ENCODE results near the gene MDH1.
"Not testable (repeated sequence)": the region's sequence is repeated elsewhere in the genome, so short reads cannot be mapped to it uniquely, and the experiment has no call there.

MDH1 gene

DNA sequence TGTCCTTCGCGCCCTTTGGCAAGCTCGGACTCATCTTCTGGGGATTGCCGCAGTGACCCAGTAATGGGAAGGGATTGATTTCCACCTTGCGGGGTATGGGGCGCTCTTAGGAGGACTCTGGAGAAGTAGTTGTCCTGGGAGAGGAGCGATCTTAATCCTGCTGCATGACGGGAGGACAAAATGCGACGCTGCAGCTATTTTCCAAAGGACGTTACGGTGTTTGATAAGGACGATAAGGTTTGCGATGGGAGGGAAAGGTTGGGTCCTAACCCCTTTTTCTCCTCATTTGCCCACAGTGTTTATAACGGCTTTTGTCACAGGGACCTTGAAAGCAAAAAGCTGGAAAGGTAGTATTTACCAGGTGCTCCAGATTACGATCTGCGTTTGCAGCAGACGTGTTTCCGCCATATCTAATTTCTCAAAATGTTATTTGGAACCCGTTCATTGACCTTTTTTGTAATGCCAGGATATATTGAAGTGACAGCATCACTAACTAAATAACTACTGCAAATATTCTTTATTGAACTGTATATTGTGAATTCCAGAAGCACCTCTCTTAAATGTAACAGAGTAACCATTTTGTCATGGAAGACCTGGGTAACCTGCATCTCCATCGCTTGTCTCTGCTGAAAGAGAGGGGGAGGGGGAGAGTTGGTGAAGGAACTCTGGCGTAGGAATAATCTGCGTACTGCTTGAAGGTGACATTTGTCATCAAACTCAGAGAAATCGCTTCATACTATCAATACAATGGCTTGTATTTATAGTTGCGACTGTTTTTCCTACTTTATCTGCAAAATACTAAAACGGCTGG is 590 bp downstream of the MDH1 start:
- DNase-seq (ENCODE audit: low read depth, low spot score) = no peak

- DNase-seq (ENCODE audit: low read depth, low spot score) = no peak
Observed at GRCh38 chr2:63590626-63591408, 2.1 kb downstream of the MDH1 start.

DNA sequence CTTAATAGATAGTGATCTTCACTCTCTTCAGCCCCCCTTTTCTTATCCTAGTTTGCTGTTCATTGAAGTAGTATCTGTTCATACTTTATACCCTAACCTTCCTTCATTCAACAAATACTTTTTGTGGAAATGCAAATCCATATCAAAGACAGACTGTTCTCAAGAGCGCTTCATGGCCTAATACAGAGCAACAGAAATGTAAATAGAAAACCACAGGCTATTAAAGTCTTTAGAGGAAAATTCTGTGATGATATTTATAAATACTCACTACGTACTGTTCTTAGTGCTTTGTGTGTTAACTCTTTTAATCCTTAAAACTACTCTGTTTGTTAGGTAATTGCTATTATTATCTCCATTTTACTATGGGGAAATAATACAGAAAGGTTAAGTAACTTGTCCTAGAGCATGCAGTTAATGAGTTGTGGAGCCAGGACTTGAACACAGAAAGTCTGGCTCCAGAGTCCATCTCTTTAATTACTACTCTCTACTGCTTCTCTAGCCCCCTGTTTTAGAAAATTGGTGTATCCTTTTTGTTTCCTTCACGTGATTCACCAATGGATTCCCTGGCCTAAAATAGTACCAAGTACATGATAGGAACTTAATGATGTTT is 2.9 kb downstream of the MDH1 start:
- no peak for DNase-seq (ENCODE audit: low read depth, low spot score)

GRCh38 chr2:63594660-63595059 is 5.9 kb downstream of the MDH1 start:
- no peak for DNase-seq (ENCODE audit: low read depth, low spot score)

GRCh38 chr2:63596401-63596883 is 7.7 kb downstream of the MDH1 start:
- no peak for DNase-seq (ENCODE audit: low read depth, low spot score)

DNA sequence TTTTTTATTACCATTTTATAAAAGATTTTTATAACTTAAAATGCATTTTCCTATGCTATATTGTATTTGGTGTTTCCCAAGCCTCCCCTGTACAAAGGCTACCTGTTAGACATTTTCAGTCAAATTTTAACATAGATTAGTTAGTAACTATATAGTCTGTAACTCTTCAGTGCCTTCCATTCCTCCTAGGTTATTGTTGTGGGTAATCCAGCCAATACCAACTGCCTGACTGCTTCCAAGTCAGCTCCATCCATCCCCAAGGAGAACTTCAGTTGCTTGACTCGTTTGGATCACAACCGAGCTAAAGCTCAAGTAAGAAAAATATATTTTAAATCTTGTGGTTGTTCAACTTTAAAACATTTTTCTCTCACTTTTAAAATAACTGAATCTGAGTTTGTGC is 10.2 kb downstream of the MDH1 start:
- no peak for DNase-seq (ENCODE audit: low read depth, low spot score)

- no peak for DNase-seq (ENCODE audit: low read depth, low spot score)
Observed at GRCh38 chr2:63600881-63601460, 12.2 kb downstream of the MDH1 start.

DNA sequence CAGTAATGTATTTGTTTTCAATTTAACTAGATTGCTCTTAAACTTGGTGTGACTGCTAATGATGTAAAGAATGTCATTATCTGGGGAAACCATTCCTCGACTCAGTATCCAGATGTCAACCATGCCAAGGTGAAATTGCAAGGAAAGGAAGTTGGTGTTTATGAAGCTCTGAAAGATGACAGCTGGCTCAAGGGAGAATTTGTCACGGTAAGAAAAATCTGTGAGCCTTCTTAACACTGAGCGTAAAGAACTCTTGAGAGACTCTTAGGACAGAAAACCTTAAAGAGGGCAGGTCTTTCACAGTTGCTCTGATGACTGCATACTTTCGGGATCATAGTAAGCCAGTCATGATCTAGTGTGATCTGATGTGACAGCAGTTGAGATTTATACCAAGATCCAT is 15.9 kb downstream of the MDH1 start:
- DNase-seq (ENCODE audit: low read depth, low spot score) = no peak

- DNase-seq (ENCODE audit: low read depth, low spot score) = not testable (repeated sequence)
Observed at GRCh38 chr2:63608865-63609264, 20.1 kb downstream of the MDH1 start.

- no peak for DNase-seq (ENCODE audit: low read depth, low spot score)
Observed at GRCh38 chr2:63610525-63610924, 21.8 kb downstream of the MDH1 start.

DNA sequence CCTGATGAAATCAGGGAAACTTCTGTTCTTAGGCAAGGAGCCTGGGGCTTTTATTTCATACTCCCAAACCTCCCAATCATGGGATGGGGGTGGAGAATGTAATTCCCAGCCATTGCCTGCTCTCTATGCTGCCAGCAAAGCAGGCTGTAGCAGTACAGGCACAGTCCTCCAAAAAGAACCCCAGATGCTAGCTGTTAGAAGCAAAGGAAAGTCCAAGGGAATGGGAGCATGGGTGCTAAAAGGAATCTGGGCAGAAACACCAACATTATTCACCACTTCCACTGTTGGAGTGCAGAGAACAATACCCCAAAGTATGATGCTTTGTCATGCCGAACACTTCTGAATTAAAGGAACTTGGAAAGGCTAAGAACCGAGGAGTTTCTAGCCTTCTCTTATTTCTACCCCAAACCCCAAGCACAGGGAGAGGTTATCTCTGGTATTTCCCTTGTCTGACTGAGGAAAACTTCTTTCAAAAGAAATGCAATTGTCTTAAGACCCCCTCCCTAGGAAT is 24.7 kb downstream of the MDH1 start:
- DNase-seq (ENCODE audit: low read depth, low spot score) = no peak

DNA sequence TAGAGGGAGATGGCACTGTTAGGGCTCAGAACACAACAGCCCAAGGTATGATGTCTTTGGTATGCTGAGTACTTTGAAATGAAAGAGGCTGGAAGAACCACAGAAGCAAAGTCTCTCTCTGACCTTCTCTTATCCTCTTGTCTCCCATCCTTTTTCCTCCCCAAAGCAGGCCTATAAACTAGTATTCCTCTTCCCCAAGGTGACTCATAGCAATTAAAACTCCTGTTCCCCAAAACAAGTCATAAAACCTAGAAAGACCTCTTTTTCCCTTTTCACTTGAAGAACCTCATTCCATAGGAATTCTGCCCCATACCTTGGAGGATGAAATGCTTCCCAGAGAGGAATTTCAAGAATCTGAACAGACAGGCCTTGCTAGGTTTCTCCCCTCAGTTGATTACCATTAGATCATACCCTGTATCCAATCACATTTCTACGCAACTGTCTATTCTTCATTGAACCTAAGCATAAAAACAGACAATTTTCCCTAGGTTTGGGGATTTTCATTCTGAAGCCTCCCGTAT is 25.7 kb downstream of the MDH1 start:
- DNase-seq (ENCODE audit: low read depth, low spot score) = peak; percentile 90

- DNase-seq (ENCODE audit: low read depth, low spot score) = peak; percentile 90
Observed at GRCh38 chr2:63614983-63615945, 26.5 kb downstream of the MDH1 start.

DNA sequence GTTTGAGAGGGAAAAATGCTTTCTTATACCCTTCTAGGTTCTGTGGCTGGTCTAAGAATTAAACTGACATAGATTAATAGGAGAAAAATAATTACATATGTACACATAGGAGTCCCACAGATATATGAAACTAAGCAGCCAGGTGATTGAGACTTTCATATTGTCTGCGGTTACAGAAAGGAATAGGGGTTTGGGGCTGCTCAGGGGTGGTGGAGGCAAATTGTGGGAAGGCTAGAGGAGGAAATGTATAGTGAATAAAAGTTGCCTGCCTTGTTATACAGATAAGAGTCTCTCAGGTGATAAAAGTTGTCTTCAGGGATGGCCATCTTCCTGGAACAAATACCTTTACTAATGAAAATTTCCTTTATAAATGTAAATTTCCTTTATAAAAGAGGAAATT is 28.6 kb downstream of the MDH1 start:
- no peak for DNase-seq (ENCODE audit: low read depth, low spot score)

DNA sequence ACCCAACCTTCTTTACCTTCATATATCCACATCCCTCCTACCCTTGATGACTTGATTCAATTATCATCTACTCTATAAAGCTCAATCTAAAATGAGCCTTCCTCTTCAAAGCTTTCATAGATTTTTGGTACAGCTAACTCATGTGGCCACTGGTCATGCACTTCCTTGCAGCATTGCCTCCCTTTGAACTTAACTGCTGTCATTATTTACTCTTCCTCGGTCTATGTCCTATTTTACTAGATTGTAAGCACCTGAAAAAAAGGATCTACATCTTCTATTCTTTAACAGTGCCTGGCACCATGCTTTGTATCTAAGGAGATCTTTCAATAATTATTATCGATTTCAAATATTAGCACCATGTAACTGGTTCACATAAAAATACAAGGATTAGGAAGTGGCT is 30.6 kb downstream of the MDH1 start:
- no peak for DNase-seq (ENCODE audit: low read depth, low spot score)

DNA sequence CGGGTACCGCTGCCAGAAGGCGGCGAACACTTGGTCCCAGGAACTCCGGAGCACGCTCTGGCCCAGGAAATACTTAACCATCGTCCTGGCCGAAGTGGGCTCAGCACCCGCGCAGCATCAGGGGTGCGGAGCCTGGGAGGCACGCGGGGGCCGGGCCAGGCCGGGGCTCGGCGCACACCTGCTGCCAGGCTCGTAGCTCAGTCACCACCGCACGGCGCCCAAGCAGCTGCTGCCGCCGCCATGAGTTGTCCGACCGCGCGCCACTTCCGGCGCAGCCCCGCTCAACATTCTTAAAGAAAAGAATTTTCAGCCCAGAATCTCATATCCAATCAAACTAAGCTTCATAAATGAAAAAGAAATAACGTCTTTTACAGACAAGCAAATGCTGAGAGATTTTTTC is 34.0 kb downstream of the MDH1 start:
- no peak for DNase-seq (ENCODE audit: low read depth, low spot score)

DNA sequence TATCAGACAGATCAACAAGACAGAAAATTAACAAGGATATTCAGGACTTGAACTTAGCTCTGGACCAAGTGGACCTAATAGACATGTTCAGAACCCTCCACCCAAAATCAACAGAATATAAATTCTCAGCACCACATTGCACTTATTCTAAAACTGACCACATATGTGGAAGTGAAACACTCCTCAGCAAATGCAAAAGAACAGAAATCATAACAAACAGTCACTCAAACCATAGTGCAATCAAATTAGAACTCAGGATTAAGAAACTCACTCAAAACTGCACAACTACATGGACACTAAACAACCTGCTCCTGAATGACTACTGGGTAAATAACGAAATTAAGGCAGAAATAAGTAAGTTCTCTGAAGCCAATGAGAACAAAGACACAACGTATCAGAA is 35.0 kb downstream of the MDH1 start:
- DNase-seq (ENCODE audit: low read depth, low spot score) = not testable (repeated sequence)

GRCh38 chr2:63627866-63628265 is 39.1 kb downstream of the MDH1 start:
- no peak for DNase-seq (ENCODE audit: low read depth, low spot score)

GRCh38 chr2:63628403-63628942 is 39.7 kb downstream of the MDH1 start:
- no peak for DNase-seq (ENCODE audit: low read depth, low spot score)

- DNase-seq (ENCODE audit: low read depth, low spot score) = no peak
Observed at GRCh38 chr2:63631501-63631900, 42.7 kb downstream of the MDH1 start.
